ENCODE results near the gene SPNS3. TPM values are rescaled to one million over a fixed set of nuclear protein-coding genes. Genes with fewer than 3 reads are reported as not detected.

Gene SPNS3
- total and polyA plus RNA-seq, 2 experiments from 2014 or later, result 0.17 to 0.60 TPM

DNA sequence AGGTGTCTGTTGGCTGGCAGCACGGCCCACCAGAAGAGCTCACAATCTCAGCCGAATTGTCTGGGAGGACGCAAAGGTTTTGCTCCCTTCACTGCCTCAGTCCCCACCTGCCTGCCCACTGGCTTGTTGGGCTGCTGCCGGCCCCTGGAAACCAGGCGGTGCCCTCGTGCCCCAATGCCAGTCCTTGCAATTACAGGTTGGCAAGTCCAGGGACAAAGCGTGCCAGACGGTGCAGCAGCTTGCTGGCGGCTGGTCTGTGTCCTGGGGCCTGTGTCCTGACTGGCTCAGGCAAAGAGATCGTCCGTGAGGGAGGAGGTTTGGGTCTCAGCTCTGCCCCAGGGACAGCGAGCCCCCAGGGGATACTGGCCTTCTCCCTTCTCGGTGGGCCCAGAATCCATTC is 40.4 kb downstream of the SPNS3 start:
- WGBS (ENCODE audit: low lambda C conversion rate, missing lambda C conversion rate), result 85% methylated on average over 13 of the region's 13 CpGs
- Histone ChIP-seq H3K4me2 (no peak overlapping the region), H3K4me3 (no peak overlapping the region), H4K20me1 (ENCODE audit: insufficient read depth, poor library complexity, severe bottlenecking) (no peaks in the 10 kb centered on the region), H3K9me2 (replicated peaks; ENCODE audit: insufficient read depth) (no peaks in the 10 kb centered on the region), H3K27ac (no peak overlapping the region), H3K4me1 (ENCODE audit: insufficient read depth) (peaks cover 24% of the 10 kb centered on the region), H3K79me2 (no peaks in the 10 kb centered on the region), H3K27me3 (no peaks in the 10 kb centered on the region), H3K9me3 (ENCODE audit: low read depth) (no peaks in the 10 kb centered on the region), H2AFZ (no peak overlapping the region), H3K36me3 (replicated peaks; ENCODE audit: insufficient read depth, low read depth) (no peaks in the 10 kb centered on the region)
- TF ChIP-seq, protein P1, sequence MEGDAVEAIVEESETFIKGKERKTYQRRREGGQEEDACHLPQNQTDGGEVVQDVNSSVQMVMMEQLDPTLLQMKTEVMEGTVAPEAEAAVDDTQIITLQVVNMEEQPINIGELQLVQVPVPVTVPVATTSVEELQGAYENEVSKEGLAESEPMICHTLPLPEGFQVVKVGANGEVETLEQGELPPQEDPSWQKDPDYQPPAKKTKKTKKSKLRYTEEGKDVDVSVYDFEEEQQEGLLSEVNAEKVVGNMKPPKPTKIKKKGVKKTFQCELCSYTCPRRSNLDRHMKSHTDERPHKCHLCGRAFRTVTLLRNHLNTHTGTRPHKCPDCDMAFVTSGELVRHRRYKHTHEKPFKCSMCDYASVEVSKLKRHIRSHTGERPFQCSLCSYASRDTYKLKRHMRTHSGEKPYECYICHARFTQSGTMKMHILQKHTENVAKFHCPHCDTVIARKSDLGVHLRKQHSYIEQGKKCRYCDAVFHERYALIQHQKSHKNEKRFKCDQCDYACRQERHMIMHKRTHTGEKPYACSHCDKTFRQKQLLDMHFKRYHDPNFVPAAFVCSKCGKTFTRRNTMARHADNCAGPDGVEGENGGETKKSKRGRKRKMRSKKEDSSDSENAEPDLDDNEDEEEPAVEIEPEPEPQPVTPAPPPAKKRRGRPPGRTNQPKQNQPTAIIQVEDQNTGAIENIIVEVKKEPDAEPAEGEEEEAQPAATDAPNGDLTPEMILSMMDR (IDR thresholded peaks at IDR 0.05; ENCODE audit: poor library complexity), result no peak
- no peak for TF ChIP-seq EZH2 (IDR thresholded peaks at IDR 0.05; ENCODE audit: borderline replicate concordance)
- no peak for TF ChIP-seq EZH2phosphoT487 (IDR thresholded peaks at IDR 0.05; ENCODE audit: low read depth, severe bottlenecking, unreplicated experiment)
- DNase-seq (ENCODE audit: low spot score), result no peak

DNA sequence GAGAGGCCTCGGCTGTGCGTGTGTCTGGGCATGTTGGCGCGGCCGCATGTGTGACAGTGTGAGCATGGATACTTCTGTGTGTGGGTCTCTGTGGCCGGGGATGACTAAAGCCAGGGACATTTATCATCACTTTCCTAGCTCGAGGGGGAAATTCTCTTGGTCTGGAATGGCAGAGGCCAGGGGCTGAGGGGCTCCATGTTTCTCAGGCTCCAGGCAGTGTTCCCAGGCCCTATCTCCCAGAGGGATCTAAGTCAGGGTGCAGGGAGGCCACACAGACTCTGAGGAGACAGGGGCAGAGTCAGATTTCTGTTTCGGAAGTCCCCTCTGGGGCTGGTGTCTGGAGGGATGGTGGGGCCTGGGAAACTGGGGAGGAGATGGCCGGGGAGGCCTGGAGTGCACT is 41.3 kb downstream of the SPNS3 start:
- no peak for DNase-seq (ENCODE audit: low spot score)
- H3K36me3 ChIP-seq (replicated peaks; ENCODE audit: insufficient read depth, low read depth), result no peaks in the 10 kb centered on the region
- 76% methylated on average over 9 of the region's 9 CpGs for WGBS (ENCODE audit: low lambda C conversion rate, missing lambda C conversion rate)
- no peaks in the 10 kb centered on the region for H4K20me1 ChIP-seq (ENCODE audit: insufficient read depth, poor library complexity, severe bottlenecking)
- no peaks in the 10 kb centered on the region for H3K9me2 ChIP-seq (replicated peaks; ENCODE audit: insufficient read depth)
- H3K4me3 ChIP-seq, result no peak overlapping the region
- no peaks in the 10 kb centered on the region for H3K79me2 ChIP-seq
- no peaks in the 10 kb centered on the region for H3K27me3 ChIP-seq
- H3K4me2 ChIP-seq, result no peak overlapping the region
- no peak for TF ChIP-seq EZH2 (IDR thresholded peaks at IDR 0.05; ENCODE audit: borderline replicate concordance)
- TF ChIP-seq EZH2phosphoT487 (IDR thresholded peaks at IDR 0.05; ENCODE audit: low read depth, severe bottlenecking, unreplicated experiment), result no peak
- TF ChIP-seq, protein P1 (IDR thresholded peaks at IDR 0.05; ENCODE audit: poor library complexity), result no peak
- no peak overlapping the region for H3K27ac ChIP-seq
- H3K4me1 ChIP-seq (ENCODE audit: insufficient read depth), result peaks cover 31% of the 10 kb centered on the region
- no peak overlapping the region for H2AFZ ChIP-seq
- no peaks in the 10 kb centered on the region for H3K9me3 ChIP-seq (ENCODE audit: low read depth)

DNA sequence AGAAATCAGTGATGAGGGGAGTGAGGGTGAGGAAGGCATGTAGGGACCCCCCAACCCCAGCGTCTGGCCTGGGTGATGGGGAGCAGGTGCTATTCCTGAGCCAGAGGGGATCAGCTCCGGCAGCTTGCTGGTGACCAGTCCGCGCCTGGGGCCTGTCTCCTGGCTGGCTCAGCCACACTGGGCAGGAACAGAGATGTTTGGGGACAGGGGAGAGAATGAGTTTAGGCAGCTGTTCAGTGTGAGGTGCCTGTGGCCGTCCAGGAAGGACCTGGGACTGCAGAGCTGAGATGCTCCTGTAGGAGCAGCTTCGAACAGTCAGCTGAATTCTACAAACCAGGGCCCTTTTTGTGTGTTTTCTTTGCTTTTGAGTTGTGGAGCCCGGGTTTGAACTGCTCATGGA is 41.7 kb downstream of the SPNS3 start:
- Histone ChIP-seq H3K4me2 (no peak overlapping the region), H3K27me3 (no peaks in the 10 kb centered on the region), H2AFZ (no peak overlapping the region), H4K20me1 (ENCODE audit: insufficient read depth, poor library complexity, severe bottlenecking) (no peaks in the 10 kb centered on the region), H3K9me3 (ENCODE audit: low read depth) (no peaks in the 10 kb centered on the region), H3K27ac (peak overlapping the region; percentile 57), H3K36me3 (replicated peaks; ENCODE audit: insufficient read depth, low read depth) (no peaks in the 10 kb centered on the region), H3K9me2 (replicated peaks; ENCODE audit: insufficient read depth) (no peaks in the 10 kb centered on the region), H3K4me1 (ENCODE audit: insufficient read depth) (peaks cover 35% of the 10 kb centered on the region), H3K79me2 (no peaks in the 10 kb centered on the region), H3K4me3 (no peak overlapping the region)
- no peak for DNase-seq (ENCODE audit: low spot score)
- 70% methylated on average over 7 of the region's 7 CpGs for WGBS (ENCODE audit: low lambda C conversion rate, missing lambda C conversion rate)
- TF ChIP-seq EZH2phosphoT487 (IDR thresholded peaks at IDR 0.05; ENCODE audit: low read depth, severe bottlenecking, unreplicated experiment) (no peak), EZH2 (IDR thresholded peaks at IDR 0.05; ENCODE audit: borderline replicate concordance) (no peak)
- TF ChIP-seq, protein P1 (IDR thresholded peaks at IDR 0.05; ENCODE audit: poor library complexity), result no peak

DNA sequence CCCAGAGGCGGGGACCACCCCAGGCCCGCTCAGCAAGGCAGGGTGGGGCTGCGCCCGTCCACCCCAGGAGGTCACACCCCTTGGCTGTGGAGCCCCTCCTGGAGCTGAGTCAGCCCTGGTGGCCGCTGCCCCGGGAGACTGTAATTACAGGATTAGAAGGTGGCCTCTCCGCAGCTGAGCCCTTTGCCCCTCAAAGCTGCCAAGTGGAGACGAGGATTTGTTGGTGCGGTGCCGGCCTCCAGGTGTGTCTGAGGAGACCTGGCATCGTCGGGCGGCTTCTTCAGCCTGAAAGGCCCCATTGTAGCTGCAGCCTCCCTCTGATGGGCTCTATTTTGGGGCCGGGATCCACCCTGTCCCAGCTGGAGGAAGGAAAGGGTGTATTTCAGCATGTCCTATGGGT is 42.3 kb downstream of the SPNS3 start:
- Histone ChIP-seq H3K27me3 (no peaks in the 10 kb centered on the region), H3K9me2 (replicated peaks; ENCODE audit: insufficient read depth) (no peaks in the 10 kb centered on the region), H2AFZ (no peak overlapping the region), H3K4me2 (peak overlapping the region; percentile 29), H3K36me3 (replicated peaks; ENCODE audit: insufficient read depth, low read depth) (no peaks in the 10 kb centered on the region), H3K4me1 (ENCODE audit: insufficient read depth) (peaks cover 41% of the 10 kb centered on the region), H3K4me3 (no peak overlapping the region), H3K79me2 (no peaks in the 10 kb centered on the region), H3K27ac (peak overlapping the region; percentile 72), H4K20me1 (ENCODE audit: insufficient read depth, poor library complexity, severe bottlenecking) (no peaks in the 10 kb centered on the region), H3K9me3 (ENCODE audit: low read depth) (no peaks in the 10 kb centered on the region)
- DNase-seq (ENCODE audit: low spot score), result peak; percentile 60
- TF ChIP-seq, protein P1 (IDR thresholded peaks at IDR 0.05; ENCODE audit: poor library complexity), result no peak
- no peak for TF ChIP-seq EZH2phosphoT487 (IDR thresholded peaks at IDR 0.05; ENCODE audit: low read depth, severe bottlenecking, unreplicated experiment)
- TF ChIP-seq EZH2 (IDR thresholded peaks at IDR 0.05; ENCODE audit: borderline replicate concordance), result no peak
- WGBS (ENCODE audit: low lambda C conversion rate, missing lambda C conversion rate), result 82% methylated on average over 14 of the region's 14 CpGs

Measured in hepatocyte (in vitro differentiated cells).